Osteocyte (in vitro differentiated cells): ENCODE results near the gene CLEC4D. TPM values are rescaled to one million over a fixed set of nuclear protein-coding genes. Genes with fewer than 3 reads are reported as not detected.

ENCODE experiments used
- DNase-seq: peaks from one replicate; pipeline ENCODE4 v3.0.0; 2021; ENCODE audit warnings: mixed read lengths; ENCODE audit not compliant: unreplicated experiment; ENCODE audit errors: extremely low spot score
- H3K27ac Mint-ChIP-seq: one replicate; pipeline ENCODE4 v1.8.0; 2021; ENCODE audit warnings: mild to moderate bottlenecking, mixed read lengths; ENCODE audit not compliant: unreplicated experiment
- H3K27me3 Mint-ChIP-seq: one replicate; pipeline ENCODE4 v1.8.0; 2021; ENCODE audit warnings: mixed read lengths; ENCODE audit not compliant: unreplicated experiment
- H3K36me3 Mint-ChIP-seq: one replicate; pipeline ENCODE4 v1.8.0; 2021; ENCODE audit warnings: mixed read lengths; ENCODE audit not compliant: unreplicated experiment
- H3K4me1 Mint-ChIP-seq: one replicate; pipeline ENCODE4 v1.8.0; 2021; ENCODE audit warnings: mixed read lengths; ENCODE audit not compliant: unreplicated experiment
- H3K4me3 Mint-ChIP-seq: one replicate; pipeline ENCODE4 v1.8.0; 2021; ENCODE audit warnings: mild to moderate bottlenecking, moderate library complexity, mixed read lengths; ENCODE audit not compliant: unreplicated experiment
- H3K9me3 Mint-ChIP-seq: one replicate; pipeline ENCODE4 v1.8.0; 2021; ENCODE audit warnings: mixed read lengths; ENCODE audit not compliant: unreplicated experiment
- CTCF ChIP-seq: fragments of 200-600 bp; sonication (generic); IDR thresholded peaks from 2 replicates; pipeline ENCODE4 v1.5.0; 2021; ENCODE audit warnings: antibody characterized with exemption, mild to moderate bottlenecking, moderate library complexity
- long read RNA-seq: library from polyadenylated mRNA; unstranded; transcript quantifications from one replicate; pipeline ENCODE4 v2.0.0, GENCODE V29; 2021
- total RNA-seq: library from RNA; stranded (reverse); gene quantifications from 2 replicates; pipeline ENCODE4 v1.2.1, GENCODE V29; 2021

Gene CLEC4D
- not detected in 2 replicates for total RNA-seq
- long read RNA-seq, result 0 reads

GRCh38 chr12:8513256-8513655 is at the start of gene CLEC4D:
TSS of gene CLEC4D (plus strand) at chr12:8513503. CDS start at chr12:8513733, 230 bp downstream.
- Mint-ChIP-seq H3K4me3 (no peak within 1 kb of the TSS), H3K4me1 (no peaks in the 10 kb centered on the region), H3K36me3 (no peaks in the 10 kb centered on the region), H3K27me3 (no peaks in the 10 kb centered on the region), H3K27ac (no peak within 1 kb of the TSS), H3K9me3 (no peaks in the 10 kb centered on the region)
- no peak for DNase-seq
- TF ChIP-seq CTCF, result no peak

GRCh38 chr12:8465301-8465996 is 47.9 kb upstream of the CLEC4D start:
- DNase-seq, result no peak
- Mint-ChIP-seq H3K36me3 (no peaks in the 10 kb centered on the region), H3K27me3 (peaks cover 3% of the 10 kb centered on the region), H3K9me3 (peaks cover 10% of the 10 kb centered on the region), H3K27ac (no peak overlapping the region), H3K4me3 (no peak overlapping the region), H3K4me1 (no peaks in the 10 kb centered on the region)
- no peak for TF ChIP-seq CTCF

- Mint-ChIP-seq H3K27me3 (peaks cover 3% of the 10 kb centered on the region), H3K4me3 (no peak overlapping the region), H3K4me1 (no peaks in the 10 kb centered on the region), H3K27ac (no peak overlapping the region), H3K36me3 (no peaks in the 10 kb centered on the region), H3K9me3 (peaks cover 10% of the 10 kb centered on the region)
- TF ChIP-seq CTCF, result no peak
- no peak for DNase-seq
Measured at GRCh38 chr12:8466241-8466640, 47.1 kb upstream of the CLEC4D start.

- TF ChIP-seq CTCF, result no peak
- Mint-ChIP-seq H3K9me3 (peaks cover 10% of the 10 kb centered on the region), H3K36me3 (no peaks in the 10 kb centered on the region), H3K4me3 (no peak overlapping the region), H3K27me3 (no peaks in the 10 kb centered on the region), H3K27ac (no peak overlapping the region), H3K4me1 (no peaks in the 10 kb centered on the region)
- DNase-seq, result no peak
Measured at GRCh38 chr12:8471090-8471489, 42.2 kb upstream of the CLEC4D start.

GRCh38 chr12:8475508-8476203 is 37.6 kb upstream of the CLEC4D start:
- Mint-ChIP-seq H3K4me3 (no peak overlapping the region), H3K27ac (no peak overlapping the region), H3K27me3 (peaks cover 3% of the 10 kb centered on the region), H3K4me1 (no peaks in the 10 kb centered on the region), H3K36me3 (no peaks in the 10 kb centered on the region), H3K9me3 (no peaks in the 10 kb centered on the region)
- TF ChIP-seq CTCF, result no peak
- no peak for DNase-seq
